GM19043 (cell line): Measurements from ENCODE around the gene FBLN1.

Experiments
- ATAC-seq: cut with Tn5 transposase; IDR thresholded peaks from one replicate; pipeline ENCODE4 v1.9.1; 2021; ENCODE audit warnings: low read depth; ENCODE audit not compliant: unreplicated experiment

The FBLN1 gene

DNA sequence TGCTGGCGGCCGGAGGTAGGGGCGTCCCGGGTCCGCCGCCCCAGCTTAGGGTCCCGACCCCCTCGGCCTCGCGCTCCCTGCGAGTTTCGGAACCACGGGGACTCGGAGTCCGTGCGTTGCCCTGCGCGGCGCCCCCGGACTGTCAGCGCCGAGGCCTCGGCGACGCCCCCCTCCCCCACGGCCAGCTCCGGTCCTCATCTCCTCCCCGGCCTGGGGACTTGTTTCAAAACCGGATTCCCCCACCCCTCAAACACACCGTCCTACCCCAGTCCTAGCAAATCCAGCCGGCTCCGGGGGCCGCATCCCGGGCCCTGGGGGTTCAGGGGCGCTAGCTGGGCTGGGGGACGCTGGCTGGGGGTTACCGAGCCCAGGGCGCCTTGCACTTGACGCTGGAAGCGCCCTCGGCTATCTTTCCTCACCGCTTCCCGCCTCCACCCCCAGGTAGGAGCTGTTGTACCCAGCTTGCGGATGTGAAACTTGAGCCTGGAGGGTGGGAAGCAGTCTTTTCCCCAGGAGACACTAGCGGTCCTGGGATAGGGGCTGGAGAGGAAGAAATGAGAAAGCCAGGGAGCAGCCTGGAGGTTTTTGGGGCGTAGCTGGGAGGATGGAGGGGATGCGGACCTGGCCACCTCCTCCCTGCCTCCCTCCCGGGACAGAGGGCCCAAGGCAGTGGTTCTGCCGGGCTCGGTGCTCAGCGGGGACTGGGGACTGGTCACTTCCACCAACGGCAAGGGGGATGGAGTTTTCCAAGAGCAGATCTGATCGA, 550 bp downstream of the FBLN1 start:
- no peak for ATAC-seq

DNA sequence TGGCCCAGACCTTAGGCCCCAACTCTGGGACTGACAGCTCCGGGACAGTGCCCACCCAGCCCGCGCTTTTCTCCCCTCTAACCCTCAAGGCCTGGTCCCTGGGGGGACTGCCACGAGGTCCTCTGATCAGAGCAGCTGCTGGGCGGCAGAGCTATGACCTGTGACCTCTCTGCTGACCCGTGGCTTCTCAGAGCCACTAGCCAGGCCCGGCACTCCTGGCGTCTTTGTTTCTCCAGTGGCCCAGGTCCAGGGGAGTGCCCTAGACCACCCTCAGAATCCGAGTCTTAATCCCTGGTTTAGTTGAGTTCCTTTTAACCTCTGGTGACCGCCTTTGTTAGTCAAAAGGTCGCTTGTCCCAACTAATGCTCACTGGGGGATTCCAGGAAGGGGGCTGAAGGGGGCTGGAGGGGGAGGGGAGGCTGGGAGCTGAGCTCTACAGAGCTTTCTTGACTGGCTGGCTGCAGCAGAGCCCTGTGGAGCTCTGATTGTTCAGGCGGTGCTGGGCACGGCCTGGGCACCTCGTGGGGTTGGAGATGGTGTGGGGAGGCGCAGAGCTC, 1.2 kb downstream of the FBLN1 start:
- ATAC-seq, result no peak

DNA sequence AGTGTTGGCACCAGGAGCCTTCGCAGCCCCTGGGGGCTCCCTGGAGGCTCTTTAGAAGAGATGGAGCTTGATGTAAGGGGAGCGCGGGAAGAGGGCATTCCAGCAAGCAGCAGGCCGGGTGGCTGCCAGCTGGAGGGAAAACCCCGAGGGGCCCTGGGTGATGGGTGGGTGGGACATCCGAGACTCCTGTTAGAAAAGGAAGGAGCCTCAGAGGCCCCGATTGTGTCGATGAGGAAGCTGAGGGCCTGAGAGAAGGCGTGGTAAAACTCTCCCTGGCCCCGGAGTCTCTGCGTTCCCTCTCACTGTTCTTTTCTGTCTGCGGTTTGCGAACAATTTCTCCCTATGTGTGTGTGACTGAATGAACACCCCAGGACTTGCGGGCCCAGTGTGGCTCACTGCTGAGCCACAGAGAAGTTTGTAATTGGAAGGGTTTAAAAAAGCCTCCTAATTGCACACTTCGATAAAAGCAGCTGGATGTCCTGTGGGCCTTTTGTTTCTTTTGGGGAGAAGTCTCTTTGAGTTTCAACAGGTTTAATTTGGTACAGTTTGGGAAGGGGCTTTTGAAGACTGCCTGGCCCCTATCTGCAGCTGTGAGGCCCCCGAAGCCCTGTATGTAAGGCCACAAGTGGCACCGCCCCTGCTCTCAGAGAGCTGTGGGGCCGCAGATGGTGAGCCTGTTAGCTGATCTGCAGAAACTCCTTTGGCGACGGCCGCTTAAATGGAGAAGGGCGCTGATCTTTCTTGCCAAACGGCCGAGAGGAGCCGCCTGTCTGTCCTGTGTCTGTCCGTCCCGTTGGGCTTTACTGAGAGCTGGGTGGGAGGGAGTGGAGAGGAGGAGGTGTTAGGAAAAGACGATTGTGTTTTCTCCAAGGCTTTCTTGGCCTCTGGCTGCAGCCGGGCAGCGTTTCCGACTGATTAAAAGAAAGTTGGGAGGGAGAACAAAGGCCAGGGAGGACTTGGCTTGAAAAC, 2.0 kb downstream of the FBLN1 start:
- ATAC-seq, result no peak

DNA sequence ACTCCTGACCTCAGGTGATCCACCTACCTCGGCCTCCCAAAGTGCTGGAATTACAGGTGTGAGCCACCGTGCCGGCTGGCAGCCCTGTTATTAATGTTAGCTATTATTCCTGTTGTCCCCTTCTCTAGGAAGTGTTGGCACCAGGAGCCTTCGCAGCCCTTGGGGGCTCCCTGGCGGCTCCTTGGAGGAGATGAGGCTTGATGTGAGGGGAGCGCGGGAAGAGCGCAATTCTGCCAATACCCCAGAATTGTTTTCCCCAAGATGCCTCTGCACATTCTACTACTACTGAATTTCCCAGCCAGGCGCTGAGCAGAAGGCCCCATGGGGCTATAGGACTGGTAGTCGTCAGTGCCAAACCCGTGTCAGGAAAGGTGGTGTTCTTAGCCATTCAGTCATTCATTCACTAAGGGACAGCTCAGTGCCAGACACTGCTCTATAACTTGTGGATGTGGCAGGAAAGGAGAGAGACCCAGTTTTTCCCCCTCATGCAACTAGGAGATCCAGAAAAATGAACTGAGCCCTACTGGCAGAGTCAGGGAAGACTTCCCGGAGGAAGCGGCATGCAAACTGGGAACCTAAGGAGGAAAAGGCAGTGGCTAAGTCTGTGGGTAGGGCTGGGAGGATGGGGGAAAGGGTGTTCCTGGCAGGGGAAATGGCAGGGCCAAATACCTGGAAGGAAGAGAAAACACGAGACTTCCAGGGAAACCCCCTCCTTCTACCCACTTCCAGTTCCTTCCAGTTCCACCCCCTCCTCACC, 3.5 kb downstream of the FBLN1 start:
- ATAC-seq, result no peak

DNA sequence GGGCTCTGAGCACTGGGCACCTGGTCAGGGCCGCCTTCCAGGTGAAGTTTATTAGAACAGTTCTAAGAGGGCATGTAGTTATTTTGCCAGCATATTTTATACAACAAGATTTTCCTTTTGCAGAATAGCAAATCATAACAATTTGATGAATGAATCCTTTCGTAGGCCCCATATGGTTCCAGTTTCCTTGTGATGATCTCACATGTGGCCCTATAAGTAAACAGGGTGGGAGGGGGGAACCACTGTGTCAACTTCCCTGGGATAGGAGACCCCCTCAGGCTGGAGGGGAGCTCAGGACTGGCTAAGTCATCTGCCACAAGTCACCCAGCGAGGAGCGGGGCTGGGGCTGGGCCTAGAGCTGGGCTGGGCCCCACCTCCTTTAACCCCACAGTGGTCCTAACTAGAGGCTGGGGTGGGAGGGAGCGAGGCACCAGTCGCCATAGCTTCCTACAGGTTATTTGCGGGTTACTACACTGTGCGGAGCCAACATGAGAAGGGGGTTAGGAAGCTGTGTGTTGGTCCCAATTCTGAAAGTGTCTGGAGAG, 4.2 kb downstream of the FBLN1 start:
- ATAC-seq, result no peak

DNA sequence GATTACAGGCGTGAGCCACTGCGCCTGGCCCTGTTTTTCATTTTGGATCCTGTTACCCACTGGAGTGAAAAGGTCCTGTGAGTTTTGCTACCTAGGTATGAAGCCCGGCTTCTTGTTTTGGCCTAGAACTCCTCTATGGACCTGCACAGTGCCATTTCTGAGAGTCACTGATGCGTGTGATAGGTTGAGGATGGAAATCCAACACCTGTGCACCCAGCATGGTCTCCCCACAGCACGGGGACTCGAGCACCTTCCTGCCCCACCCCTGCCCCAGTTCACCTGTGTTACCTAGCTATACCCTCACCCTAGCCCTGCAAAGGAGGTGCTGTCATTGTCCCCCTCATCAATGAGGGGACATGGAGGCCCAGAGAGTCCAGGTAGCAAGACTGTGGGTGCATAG, 5.1 kb downstream of the FBLN1 start:
- no peak for ATAC-seq

DNA sequence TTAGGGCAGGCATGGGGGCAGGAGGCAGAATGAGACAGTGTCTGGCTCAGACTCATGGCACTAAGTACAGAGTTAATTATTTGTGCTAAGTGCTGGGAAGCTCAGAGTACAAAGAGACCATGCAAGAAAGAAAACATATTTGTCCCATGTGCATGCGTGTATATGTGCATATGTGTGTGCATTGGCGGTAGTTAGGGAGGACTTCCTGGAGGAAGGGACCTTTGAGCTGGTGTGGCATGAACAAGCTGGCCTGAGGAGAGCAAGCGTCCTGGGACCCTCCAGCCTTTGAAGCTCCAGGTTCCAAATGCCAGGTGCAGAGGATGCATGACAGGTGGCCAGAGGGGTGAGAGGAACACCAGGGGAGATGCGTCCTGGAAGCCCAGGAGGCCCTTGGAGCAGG, 6.1 kb downstream of the FBLN1 start:
- no peak for ATAC-seq

DNA sequence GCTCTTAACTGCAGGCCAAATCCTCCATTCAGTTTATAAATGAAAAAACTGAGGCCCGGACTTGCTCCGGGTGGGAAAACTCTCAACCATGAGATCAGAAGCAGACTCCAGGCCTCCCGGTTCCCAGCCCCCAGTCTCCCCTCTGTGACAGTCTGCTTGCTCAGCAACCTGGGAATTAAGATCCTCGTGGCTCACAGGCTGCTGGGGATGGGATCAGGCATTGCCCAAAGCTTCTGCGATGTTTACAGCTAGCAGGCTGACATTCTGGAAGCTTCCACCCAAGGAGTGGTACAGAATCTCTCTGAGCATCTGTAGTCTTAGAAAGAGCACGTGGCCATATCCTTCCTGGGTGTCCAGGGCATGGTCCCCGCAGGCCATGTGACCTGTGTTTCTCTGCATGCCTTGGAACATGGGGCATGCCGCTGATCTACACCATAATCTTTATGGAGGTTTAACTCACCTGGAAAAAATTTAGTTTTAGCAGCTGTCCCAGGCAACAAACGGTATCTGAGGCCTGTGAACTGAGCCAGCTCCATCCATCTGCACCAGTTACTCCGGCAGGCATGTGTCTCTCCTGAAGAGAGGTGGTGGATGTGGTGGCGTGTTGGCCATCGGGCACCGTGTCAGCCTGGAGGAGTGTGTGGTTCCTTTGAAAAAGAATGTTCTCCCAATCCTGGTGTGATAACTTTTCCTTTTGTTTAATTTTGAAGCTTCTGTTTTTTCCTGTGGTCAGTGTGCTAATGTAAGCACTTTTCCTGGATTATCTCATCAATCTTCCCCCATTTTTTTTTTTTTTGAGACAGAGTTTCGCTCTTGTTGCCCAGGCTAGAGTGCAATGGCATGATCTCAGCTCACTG, 7.9 kb downstream of the FBLN1 start:
- ATAC-seq, result no peak

DNA sequence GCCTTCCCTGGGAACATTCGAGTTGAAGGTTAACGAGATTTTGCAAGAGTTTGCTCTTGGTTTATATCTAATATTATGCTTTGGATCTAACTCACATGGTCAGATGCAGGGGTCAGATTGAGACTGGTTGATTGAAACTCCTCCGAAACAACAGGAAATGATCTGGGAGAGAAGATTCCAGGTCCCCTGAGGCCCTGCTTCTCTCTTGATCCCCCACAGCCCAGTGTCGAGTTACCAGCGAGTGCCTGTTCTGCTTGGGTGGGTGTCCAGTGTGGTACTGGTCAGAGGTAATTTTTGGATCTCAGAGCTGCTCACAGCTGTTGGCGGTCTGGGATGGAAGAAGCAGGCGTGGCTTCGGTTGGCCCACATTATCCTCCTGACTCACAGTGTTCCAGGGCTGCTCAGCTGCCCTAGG, 9.2 kb downstream of the FBLN1 start:
- no peak for ATAC-seq

DNA sequence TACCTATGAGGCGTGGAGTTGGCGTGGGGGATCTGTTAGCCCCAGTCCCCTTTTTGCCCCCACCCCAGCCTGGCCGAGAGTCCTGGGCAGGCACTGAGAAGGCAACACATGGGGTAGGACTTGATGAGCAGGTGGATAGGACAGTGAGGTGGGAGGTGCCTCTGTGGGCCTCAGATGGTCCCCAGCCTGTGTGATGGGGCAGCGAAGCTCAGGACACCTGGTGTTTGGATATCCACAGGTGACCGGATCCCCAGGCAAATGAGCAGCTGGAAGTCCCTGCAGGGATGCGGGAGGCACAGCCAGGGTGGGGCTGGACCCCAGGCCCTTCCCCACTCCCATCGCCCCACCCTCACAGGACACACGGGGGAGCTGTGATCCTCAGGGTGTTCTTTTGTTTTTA, 9.7 kb downstream of the FBLN1 start:
- no peak for ATAC-seq

DNA sequence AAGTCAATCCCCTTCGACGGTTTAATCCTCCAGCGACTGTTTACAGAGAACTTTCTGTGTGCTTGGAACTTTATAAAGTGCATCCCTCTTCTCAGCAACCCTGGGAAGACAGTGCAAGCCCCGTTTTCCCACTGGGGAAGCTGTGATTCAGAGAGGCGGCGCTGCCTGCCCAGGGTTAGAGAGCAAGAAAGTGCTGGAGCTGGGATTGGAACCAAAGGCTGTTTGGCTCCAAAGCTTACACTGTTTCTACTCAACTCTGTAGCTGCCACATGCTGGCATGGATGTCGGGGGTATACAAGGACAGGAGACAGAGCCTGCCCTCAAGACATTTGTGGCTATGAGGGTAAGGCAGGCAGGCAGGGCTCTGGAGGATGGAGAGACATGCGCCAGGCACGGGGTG, 13.0 kb downstream of the FBLN1 start:
- no peak for ATAC-seq

DNA sequence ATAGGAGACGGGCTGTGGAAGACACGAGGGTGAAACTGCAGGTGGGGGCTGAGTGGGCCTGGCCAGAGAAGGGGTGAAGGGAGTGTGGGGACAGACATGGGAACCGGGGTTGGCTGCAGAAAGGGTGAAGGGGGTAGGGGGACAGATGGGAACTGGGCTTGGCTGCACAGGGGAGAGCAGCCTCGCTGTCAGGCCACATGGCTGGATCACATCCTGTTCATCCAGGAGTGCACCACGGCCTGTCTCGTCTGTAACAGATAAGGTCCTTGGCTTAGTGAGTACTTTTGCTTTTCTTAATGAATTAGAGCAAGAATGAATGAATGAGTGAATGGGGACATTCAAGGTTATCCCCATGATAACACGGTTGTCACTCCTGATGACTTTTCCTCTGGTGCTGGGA, 13.5 kb downstream of the FBLN1 start:
- no peak for ATAC-seq

DNA sequence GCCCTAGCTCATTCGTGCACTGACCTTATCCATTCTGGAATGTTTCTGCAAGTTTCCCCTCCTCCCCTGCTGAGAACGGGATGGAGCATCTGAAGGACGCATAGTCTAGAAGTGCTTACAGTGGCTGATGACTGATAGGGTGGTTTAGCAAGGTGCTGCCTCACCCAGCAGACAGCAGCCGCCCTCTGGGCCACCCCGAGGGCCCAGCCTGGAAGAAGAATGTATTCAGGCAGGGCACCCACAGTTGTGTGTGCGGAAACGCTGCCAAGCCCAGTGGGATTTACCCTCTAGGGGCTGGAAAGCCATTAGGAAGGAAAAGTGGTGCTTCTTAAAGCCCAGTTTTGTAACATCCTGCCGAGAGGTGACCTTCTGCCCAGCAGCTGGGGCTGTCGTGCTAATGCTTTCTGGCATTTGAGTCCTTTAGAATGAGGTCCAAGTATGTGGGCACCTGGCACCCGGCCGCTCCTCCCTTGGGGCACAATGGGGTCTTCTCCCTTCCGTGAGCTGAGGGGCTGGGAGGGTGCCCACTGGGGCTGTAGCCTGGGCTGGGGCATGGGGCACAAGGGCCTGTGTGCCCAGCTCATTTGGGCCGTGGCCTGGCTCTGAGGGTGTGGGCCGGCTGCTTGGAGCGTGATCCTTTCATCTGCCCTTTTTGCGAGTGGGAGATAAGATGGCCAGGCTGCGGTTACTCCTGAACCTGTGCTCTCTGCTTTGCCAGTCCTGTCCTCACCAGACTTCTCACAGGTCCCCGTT, 14.4 kb downstream of the FBLN1 start:
- no peak for ATAC-seq

DNA sequence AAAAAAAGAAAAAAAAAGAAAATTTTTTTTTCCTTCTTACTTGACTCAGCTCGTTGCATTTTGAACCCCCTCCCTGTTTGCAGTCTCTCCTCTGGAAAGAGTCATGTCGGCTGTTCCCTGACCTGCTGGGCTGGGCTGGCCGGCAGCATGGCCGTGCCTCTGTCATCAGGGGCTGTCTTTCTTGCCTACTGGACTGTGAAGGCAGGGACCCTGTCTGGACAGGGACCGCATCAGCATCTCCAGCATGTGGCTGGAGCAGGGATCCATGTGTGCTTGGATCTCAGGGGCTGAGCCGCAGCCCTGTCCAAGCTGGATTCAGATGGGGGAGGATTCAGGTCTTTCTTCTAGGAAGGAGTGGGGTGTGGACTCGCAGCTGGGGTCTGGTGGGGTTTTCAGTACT, 15.5 kb downstream of the FBLN1 start:
- no peak for ATAC-seq

DNA sequence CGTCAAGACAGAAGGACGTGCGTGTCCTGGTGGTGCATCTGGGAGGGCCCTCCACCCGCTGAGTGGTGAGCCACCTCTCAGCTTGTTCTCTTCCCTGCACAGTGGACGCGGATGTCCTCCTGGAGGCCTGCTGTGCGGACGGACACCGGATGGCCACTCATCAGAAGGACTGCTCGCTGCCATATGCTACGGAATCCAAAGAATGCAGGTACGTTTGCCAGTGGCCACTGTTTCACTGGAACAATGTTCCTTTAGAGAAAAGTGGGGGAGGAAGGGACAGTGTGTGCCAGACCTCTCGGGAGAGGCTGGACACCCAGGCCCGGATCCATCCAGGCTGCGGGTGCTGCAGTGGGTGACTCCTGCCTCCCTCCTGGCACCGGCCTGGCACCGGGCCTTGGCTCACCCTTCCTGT, 15.9 kb downstream of the FBLN1 start:
- ATAC-seq, result no peak

DNA sequence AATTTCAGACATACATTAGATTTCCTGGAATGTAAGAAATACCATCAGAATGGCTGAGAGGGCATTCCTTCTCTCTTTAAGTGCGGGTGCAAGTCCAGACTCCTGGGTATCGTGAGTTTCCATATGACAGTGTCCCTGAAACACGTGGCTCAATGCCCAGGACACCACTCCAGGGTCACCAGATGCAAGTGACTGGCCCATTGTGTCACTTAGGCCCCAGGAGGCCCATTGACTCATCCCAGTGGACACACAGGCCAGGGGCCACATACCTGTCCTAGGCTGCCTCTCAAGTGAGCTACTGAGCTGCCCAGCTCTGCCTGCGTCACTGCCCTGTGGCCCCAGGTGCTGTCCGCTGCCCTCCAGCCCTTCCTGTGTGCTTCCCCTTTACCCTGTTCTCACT, 18.5 kb downstream of the FBLN1 start:
- ATAC-seq, result no peak

DNA sequence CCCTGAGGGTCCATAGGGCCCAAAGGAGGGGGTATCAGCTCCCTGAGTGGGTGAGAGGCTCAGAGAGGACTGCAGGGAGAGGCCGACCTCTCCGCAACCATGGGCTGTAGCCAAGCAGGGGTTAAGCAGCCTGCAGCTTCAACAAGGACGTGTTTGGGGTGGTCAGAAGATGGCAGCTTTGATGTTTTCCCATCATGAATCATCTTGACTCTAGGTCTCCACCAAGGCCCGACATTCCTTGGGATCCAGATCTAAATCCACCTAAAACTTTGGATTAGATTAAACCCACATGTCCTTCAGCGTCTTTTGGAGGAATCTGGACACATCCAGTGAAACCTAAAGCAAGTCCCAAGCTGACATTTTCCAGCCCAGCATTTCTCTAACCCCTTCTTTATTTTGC, 19.8 kb downstream of the FBLN1 start:
- no peak for ATAC-seq

DNA sequence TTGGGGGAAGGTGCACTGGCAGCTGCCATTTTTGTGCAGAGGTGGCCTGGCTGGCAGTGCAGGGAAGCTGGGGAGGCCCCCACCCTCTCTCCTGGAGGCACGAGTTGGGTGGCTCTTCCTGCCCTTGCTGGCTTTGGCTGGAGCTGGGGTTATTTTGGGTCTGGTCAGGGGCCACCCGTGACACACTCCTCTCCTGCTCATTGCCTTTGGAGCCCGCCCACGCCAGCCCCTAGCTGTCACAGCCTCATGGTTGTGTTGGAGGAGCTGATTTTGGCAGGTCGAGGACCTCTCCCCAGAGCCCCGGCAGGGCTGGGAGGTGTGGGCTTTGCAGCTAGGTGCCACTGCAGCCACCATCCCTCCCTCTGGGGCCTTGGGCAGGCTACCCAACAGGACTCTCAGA, 21.5 kb downstream of the FBLN1 start:
- no peak for ATAC-seq

DNA sequence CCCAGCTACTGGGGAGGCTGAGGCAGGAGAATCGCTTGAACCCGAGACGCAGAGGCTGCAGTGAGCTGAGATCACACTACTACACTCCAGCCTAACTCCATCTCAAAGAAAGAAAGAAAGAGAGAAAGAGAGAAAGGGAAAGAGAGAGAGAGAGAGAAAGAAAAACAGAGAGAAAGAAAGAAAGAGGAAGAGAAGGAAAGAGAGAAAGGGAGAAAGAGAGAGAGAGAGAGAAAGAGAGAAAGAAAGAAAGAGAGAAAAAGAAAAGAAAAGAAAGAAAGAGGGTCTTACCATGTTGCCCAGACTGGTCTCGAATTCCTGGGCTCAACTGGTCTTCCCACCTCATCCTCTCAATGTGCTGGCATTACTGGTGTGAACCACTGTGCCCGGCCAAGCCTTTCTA, 22.3 kb downstream of the FBLN1 start:
- no peak for ATAC-seq
